ENCODE results near the gene PALM. TPM values are rescaled to one million over a fixed set of nuclear protein-coding genes. Genes with fewer than 3 reads are reported as not detected.

Gene PALM
- polyA plus RNA-seq, 4 donors = 12.4 to 37.6 (median 25.3) TPM

DNA sequence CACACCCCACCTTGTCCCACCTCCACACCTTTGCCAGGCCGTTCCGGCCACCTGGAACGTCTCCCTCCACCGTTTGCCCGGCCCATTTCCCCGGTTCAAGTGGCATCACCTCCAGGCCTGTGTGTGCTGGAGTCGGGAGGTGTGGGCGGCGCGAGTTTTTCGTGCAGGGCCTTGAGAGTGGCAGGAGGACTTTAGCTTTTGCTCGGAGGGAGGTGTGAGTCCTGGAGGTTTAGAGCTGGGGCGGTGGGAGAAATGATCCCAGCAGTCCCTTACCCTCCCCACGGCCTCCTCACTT lies 4.3 kb upstream of the PALM start:
- DNase-seq (no peak), FAIRE-seq (no peak)
- 10 to 27% (median 14%) methylated on average over 14 of the region's 14 CpGs for WGBS, 3 donors
- peaks cover 0 to 6% (median 5%) of the 10 kb centered on the region in 3 donors for H3K27me3 ChIP-seq (ENCODE audit: control insufficient read depth in 3 of 3, insufficient read depth in 3 of 3, low read length in 3 of 3)
- H3K36me3 ChIP-seq (ENCODE audit: control insufficient read depth in 3 of 3, insufficient read depth in 2 of 3, low read depth in 1 of 3, low read length in 3 of 3) = no peaks in the 10 kb centered on the region
- H3K4me1 ChIP-seq (ENCODE audit: control insufficient read depth in 3 of 3, insufficient read depth in 2 of 3, low read depth in 1 of 3, low read length in 2 of 3) = peaks cover 0 to 13% (median 0%) of the 10 kb centered on the region in 3 donors
- no peak overlapping the region for H3K27ac ChIP-seq (ENCODE audit: low read depth in 1 of 3, low read length in 2 of 3)
- H3K9me3 ChIP-seq (ENCODE audit: control insufficient read depth in 2 of 2, insufficient read depth in 1 of 2, low read depth in 1 of 2, low read length in 1 of 2) = peaks cover 0 to 11% of the 10 kb centered on the region in 2 donors
- peak overlapping the region in 1 of 3 donors; percentile 15 for H3K4me3 ChIP-seq (ENCODE audit: low read depth in 1 of 3, low read length in 3 of 3)

DNA sequence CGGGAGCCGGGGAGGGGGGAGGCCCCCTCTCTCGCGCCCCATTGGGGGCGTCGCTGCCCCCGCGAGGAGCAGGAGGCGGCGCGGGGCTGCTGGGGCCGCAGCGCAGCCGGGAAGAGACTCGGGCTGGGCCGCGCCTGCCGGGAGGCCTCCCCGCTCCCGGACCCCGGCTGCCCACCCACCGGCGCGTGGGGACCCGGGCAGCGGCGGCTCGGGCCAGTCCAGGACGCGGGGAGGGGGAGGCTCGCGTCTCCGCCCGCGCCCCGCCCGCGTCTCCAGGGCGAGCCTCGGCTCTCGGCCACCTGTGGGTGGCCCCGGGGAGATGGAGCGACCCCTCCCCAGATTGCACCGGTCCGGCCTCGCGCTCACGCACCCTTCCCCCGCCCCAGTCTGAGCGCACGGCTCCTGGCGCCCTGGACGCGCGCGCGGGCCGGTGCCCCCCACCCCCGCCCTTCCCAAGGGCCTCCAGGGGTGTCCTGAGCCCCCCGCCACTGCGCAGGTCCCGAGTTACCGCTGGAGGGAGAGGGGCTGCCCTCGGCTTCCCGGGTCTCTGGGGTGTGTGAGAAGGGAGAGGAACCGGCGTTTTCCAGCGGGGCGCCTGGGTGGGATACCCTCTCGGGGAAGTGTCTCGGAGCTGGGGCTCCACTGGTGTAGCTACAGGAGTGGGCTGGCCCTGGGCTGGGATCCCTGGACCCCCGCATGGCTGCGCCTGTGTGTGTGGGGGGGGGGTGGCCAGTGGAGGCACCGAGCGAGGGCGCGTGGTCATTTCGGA lies 645 bp downstream of the PALM start:
- peak in 1 of 2 donors; percentile 42 for DNase-seq
- H3K9me3 ChIP-seq (ENCODE audit: control insufficient read depth in 2 of 2, insufficient read depth in 1 of 2, low read depth in 1 of 2, low read length in 1 of 2) = peaks cover 0 to 11% of the 10 kb centered on the region in 2 donors
- peaks cover 8 to 10% (median 9%) of the 10 kb centered on the region in 3 donors for H3K27me3 ChIP-seq (ENCODE audit: control insufficient read depth in 3 of 3, insufficient read depth in 3 of 3, low read length in 3 of 3)
- H3K36me3 ChIP-seq (ENCODE audit: control insufficient read depth in 3 of 3, insufficient read depth in 2 of 3, low read depth in 1 of 3, low read length in 3 of 3) = peaks cover 0 to 5% (median 0%) of the 10 kb centered on the region in 3 donors
- 4 to 9% (median 7%) methylated on average over 45 to 78 of the region's 78 CpGs for WGBS, 3 donors
- H3K4me3 ChIP-seq (ENCODE audit: low read depth in 1 of 3, low read length in 3 of 3) = peak overlapping the region; percentile 36 to 62 (median 44)
- peaks cover 0 to 20% (median 0%) of the 10 kb centered on the region in 3 donors for H3K4me1 ChIP-seq (ENCODE audit: control insufficient read depth in 3 of 3, insufficient read depth in 2 of 3, low read depth in 1 of 3, low read length in 2 of 3)
- H3K27ac ChIP-seq (ENCODE audit: low read depth in 1 of 3, low read length in 2 of 3) = peak overlapping the region in 2 of 3 donors; percentile 24 to 28
- no peak for FAIRE-seq

DNA sequence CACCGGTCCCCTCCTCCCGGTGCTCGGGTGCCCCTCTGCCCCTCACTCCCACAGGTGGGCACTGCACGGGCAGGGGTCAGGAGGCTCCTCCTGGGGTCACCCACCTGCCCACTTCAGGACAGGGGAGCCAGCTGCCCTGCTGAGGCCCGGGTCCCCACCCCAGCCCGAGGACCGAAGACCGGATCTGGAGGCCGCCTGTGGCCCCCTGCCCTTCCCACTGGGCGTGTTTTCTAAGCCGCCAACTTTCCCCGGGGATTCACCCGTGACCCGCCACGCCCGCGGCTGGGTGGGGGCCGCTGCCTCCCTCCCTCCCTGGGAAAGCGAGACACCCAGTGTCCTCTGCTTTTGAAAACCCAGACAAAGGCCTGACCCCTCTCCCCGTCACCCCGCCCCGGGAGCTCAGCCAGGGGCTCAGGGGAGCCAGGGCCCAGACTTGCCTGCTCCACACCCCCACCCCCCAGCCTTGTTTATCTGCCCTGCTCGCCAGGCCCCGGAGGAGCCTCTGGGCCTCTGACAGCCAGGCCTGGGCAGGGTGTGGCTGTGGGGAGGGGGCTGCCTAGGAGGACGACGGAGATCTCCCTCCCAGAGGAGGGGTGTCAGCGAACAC lies 1.3 kb downstream of the PALM start:
- FAIRE-seq = no peak
- DNase-seq = peak in 1 of 2 donors; percentile 40
- H3K9me3 ChIP-seq (ENCODE audit: control insufficient read depth in 2 of 2, insufficient read depth in 1 of 2, low read depth in 1 of 2, low read length in 1 of 2) = peaks cover 0 to 11% of the 10 kb centered on the region in 2 donors
- WGBS, 3 donors = 17 to 35% (median 28%) methylated on average over 23 to 27 of the region's 27 CpGs
- peak overlapping the region in 2 of 3 donors; percentile 28 to 38 for H3K27ac ChIP-seq (ENCODE audit: low read depth in 1 of 3, low read length in 2 of 3)
- peaks cover 8 to 10% (median 9%) of the 10 kb centered on the region in 3 donors for H3K27me3 ChIP-seq (ENCODE audit: control insufficient read depth in 3 of 3, insufficient read depth in 3 of 3, low read length in 3 of 3)
- peaks cover 0 to 10% (median 0%) of the 10 kb centered on the region in 3 donors for H3K36me3 ChIP-seq (ENCODE audit: control insufficient read depth in 3 of 3, insufficient read depth in 2 of 3, low read depth in 1 of 3, low read length in 3 of 3)
- peak overlapping the region in 1 of 3 donors; percentile 62 for H3K4me3 ChIP-seq (ENCODE audit: low read depth in 1 of 3, low read length in 3 of 3)
- peaks cover 0 to 16% (median 0%) of the 10 kb centered on the region in 3 donors for H3K4me1 ChIP-seq (ENCODE audit: control insufficient read depth in 3 of 3, insufficient read depth in 2 of 3, low read depth in 1 of 3, low read length in 2 of 3)

DNA sequence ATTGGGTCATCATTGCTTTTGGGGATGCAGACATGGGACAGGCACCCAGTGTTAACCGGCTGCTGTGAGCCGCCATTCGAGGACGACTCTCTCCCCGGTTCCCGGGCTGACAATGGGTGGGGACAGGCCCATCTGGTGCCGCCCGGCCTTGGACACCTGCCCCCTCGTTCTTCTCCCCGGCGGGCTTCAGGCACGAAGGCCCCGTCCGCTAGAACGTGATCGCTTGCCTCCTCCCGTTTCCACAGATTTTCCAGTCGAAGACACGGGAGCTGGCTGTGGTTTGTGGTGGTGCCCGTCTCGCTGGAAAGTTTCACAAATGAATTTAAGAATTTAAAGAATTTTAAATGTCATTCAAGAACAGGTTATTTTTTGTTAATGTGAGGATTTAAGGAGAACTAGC lies 2.0 kb downstream of the PALM start:
- FAIRE-seq (no peak), DNase-seq (no peak)
- peak overlapping the region in 1 of 3 donors; percentile 18 for H3K27ac ChIP-seq (ENCODE audit: low read depth in 1 of 3, low read length in 2 of 3)
- H3K36me3 ChIP-seq (ENCODE audit: control insufficient read depth in 3 of 3, insufficient read depth in 2 of 3, low read depth in 1 of 3, low read length in 3 of 3) = peaks cover 0 to 14% (median 0%) of the 10 kb centered on the region in 3 donors
- peaks cover 8 to 10% (median 9%) of the 10 kb centered on the region in 3 donors for H3K27me3 ChIP-seq (ENCODE audit: control insufficient read depth in 3 of 3, insufficient read depth in 3 of 3, low read length in 3 of 3)
- H3K4me3 ChIP-seq (ENCODE audit: low read depth in 1 of 3, low read length in 3 of 3) = no peak overlapping the region
- WGBS, 3 donors = 71 to 73% (median 73%) methylated on average over 21 of the region's 21 CpGs
- H3K9me3 ChIP-seq (ENCODE audit: control insufficient read depth in 2 of 2, insufficient read depth in 1 of 2, low read depth in 1 of 2, low read length in 1 of 2) = peaks cover 0 to 18% of the 10 kb centered on the region in 2 donors
- peaks cover 0 to 16% (median 0%) of the 10 kb centered on the region in 3 donors for H3K4me1 ChIP-seq (ENCODE audit: control insufficient read depth in 3 of 3, insufficient read depth in 2 of 3, low read depth in 1 of 3, low read length in 2 of 3)

- FAIRE-seq (no peak), DNase-seq (no peak)
- WGBS, 3 donors = 80 to 81% (median 80%) methylated on average over 8 of the region's 8 CpGs
- H3K36me3 ChIP-seq (ENCODE audit: control insufficient read depth in 3 of 3, insufficient read depth in 2 of 3, low read depth in 1 of 3, low read length in 3 of 3) = peaks cover 0 to 15% (median 0%) of the 10 kb centered on the region in 3 donors
- H3K4me1 ChIP-seq (ENCODE audit: control insufficient read depth in 3 of 3, insufficient read depth in 2 of 3, low read depth in 1 of 3, low read length in 2 of 3) = peaks cover 0 to 16% (median 0%) of the 10 kb centered on the region in 3 donors
- peak overlapping the region in 1 of 3 donors; percentile 18 for H3K27ac ChIP-seq (ENCODE audit: low read depth in 1 of 3, low read length in 2 of 3)
- peaks cover 8 to 10% (median 9%) of the 10 kb centered on the region in 3 donors for H3K27me3 ChIP-seq (ENCODE audit: control insufficient read depth in 3 of 3, insufficient read depth in 3 of 3, low read length in 3 of 3)
- peaks cover 0 to 19% of the 10 kb centered on the region in 2 donors for H3K9me3 ChIP-seq (ENCODE audit: control insufficient read depth in 2 of 2, insufficient read depth in 1 of 2, low read depth in 1 of 2, low read length in 1 of 2)
- no peak overlapping the region for H3K4me3 ChIP-seq (ENCODE audit: low read depth in 1 of 3, low read length in 3 of 3)
These were observed 2.5 kb downstream of the PALM start for GRCh38 chr19:711254-711653.

GRCh38 chr19:715347-715746 lies 6.6 kb downstream of the PALM start:
- no peak for FAIRE-seq
- WGBS, 3 donors = 88 to 96% (median 91%) methylated on average over 3 of the region's 3 CpGs
- no peak overlapping the region for H3K4me3 ChIP-seq (ENCODE audit: low read depth in 1 of 3, low read length in 3 of 3)
- H3K9me3 ChIP-seq (ENCODE audit: control insufficient read depth in 2 of 2, insufficient read depth in 1 of 2, low read depth in 1 of 2, low read length in 1 of 2) = peaks cover 0 to 9% of the 10 kb centered on the region in 2 donors
- peaks cover 0 to 11% (median 0%) of the 10 kb centered on the region in 3 donors for H3K4me1 ChIP-seq (ENCODE audit: control insufficient read depth in 3 of 3, insufficient read depth in 2 of 3, low read depth in 1 of 3, low read length in 2 of 3)
- DNase-seq = no peak
- peaks cover 0 to 15% (median under 1%) of the 10 kb centered on the region in 3 donors for H3K27me3 ChIP-seq (ENCODE audit: control insufficient read depth in 3 of 3, insufficient read depth in 3 of 3, low read length in 3 of 3)
- H3K27ac ChIP-seq (ENCODE audit: low read depth in 1 of 3, low read length in 2 of 3) = no peak overlapping the region
- peaks cover 0 to 17% (median 0%) of the 10 kb centered on the region in 3 donors for H3K36me3 ChIP-seq (ENCODE audit: control insufficient read depth in 3 of 3, insufficient read depth in 2 of 3, low read depth in 1 of 3, low read length in 3 of 3)

- Histone ChIP-seq H3K4me3 (ENCODE audit: low read depth in 1 of 3, low read length in 3 of 3) (no peak overlapping the region), H3K27me3 (ENCODE audit: control insufficient read depth in 3 of 3, insufficient read depth in 3 of 3, low read length in 3 of 3) (peaks cover 0 to 20% (median 0%) of the 10 kb centered on the region in 3 donors), H3K9me3 (ENCODE audit: control insufficient read depth in 2 of 2, insufficient read depth in 1 of 2, low read depth in 1 of 2, low read length in 1 of 2) (peaks cover 0 to 9% of the 10 kb centered on the region in 2 donors), H3K36me3 (ENCODE audit: control insufficient read depth in 3 of 3, insufficient read depth in 2 of 3, low read depth in 1 of 3, low read length in 3 of 3) (peaks cover 0 to 11% (median 0%) of the 10 kb centered on the region in 3 donors), H3K27ac (ENCODE audit: low read depth in 1 of 3, low read length in 2 of 3) (no peak overlapping the region), H3K4me1 (ENCODE audit: control insufficient read depth in 3 of 3, insufficient read depth in 2 of 3, low read depth in 1 of 3, low read length in 2 of 3) (peaks cover 0 to 15% (median 0%) of the 10 kb centered on the region in 3 donors)
- FAIRE-seq (no peak), DNase-seq (no peak)
- WGBS, 3 donors = 55 to 58% (median 58%) methylated on average over 18 to 23 of the region's 23 CpGs
These were observed 9.7 kb downstream of the PALM start for GRCh38 chr19:718251-718951.

DNA sequence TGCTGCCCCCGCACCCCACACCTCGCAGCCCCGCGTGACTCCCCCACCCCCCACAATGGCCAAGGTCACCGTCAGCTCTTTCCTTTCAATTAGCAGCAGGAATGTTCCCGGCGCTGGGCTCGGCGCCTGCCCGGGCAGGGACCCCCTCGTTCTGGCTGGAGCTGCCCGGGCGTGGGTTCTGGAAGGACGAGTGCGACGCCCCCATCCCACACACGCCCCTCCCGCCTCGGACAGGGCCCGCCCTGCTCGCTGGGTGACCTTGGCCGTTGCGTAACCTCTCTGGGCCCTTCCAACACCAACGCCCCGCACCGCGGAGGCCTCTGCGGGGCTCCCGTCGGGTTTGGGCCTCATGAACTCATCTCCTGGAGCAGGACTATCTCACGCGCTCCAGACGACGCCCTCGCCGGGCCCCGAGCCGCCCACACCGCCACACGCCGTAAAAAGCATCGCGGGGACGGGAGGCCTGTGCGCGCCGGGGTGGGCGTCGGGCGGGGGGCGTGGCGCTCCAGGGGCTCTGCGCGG lies 10.3 kb downstream of the PALM start:
- FAIRE-seq = no peak
- no peak overlapping the region for H3K4me3 ChIP-seq (ENCODE audit: low read depth in 1 of 3, low read length in 3 of 3)

More for the DNA sequence above, 10.3 kb downstream of the PALM start:
- peak in 1 of 2 donors; percentile 54 for DNase-seq
- peaks cover 0 to 11% (median 0%) of the 10 kb centered on the region in 3 donors for H3K36me3 ChIP-seq (ENCODE audit: control insufficient read depth in 3 of 3, insufficient read depth in 2 of 3, low read depth in 1 of 3, low read length in 3 of 3)
- peaks cover 0 to 15% (median 0%) of the 10 kb centered on the region in 3 donors for H3K4me1 ChIP-seq (ENCODE audit: control insufficient read depth in 3 of 3, insufficient read depth in 2 of 3, low read depth in 1 of 3, low read length in 2 of 3)
- 10 to 22% (median 12%) methylated on average over 35 to 54 of the region's 54 CpGs for WGBS, 3 donors
- H3K27me3 ChIP-seq (ENCODE audit: control insufficient read depth in 3 of 3, insufficient read depth in 3 of 3, low read length in 3 of 3) = peaks cover 0 to 20% (median 0%) of the 10 kb centered on the region in 3 donors
- peaks cover 0 to 9% of the 10 kb centered on the region in 2 donors for H3K9me3 ChIP-seq (ENCODE audit: control insufficient read depth in 2 of 2, insufficient read depth in 1 of 2, low read depth in 1 of 2, low read length in 1 of 2)
- H3K27ac ChIP-seq (ENCODE audit: low read depth in 1 of 3, low read length in 2 of 3) = peak overlapping the region in 1 of 3 donors; percentile 15
